Left lung (tissue), 10 donors: ENCODE results near the gene SV2C. TPM values are rescaled to one million over a fixed set of nuclear protein-coding genes. Genes with fewer than 3 reads are reported as not detected.

Experiments
- ATAC-seq: fragments of 200-7000 bp; cut with Tn5 transposase; one replicate; pipeline ENCODE4 v1.9.1; 2020; ENCODE audit warnings: moderate library complexity
- DNase-seq, 4 donors: peaks; one replicate each; pipeline ENCODE4 v3.0.0-alpha.2; 2013 to 2020
- H3K27ac ChIP-seq, 2 donors: fragments of 200-600 bp; sonication (generic) in 1 of 2; one replicate each; pipeline versions ENCODE4 v1.5.0 to v1.8.0; 2020 to 2021
- H3K27me3 ChIP-seq, 2 donors: fragments of 200-600 bp; sonication (generic) in 1 of 2; one replicate each; pipeline versions ENCODE4 v1.5.0 to v1.8.0; 2020 to 2021
- H3K36me3 ChIP-seq, 2 donors: fragments of 200-600 bp; sonication (generic) in 1 of 2; one replicate each; pipeline versions ENCODE4 v1.5.0 to v1.8.0; 2020 to 2021
- H3K4me1 ChIP-seq, 2 donors: fragments of 200-600 bp; one replicate each; pipeline ENCODE4 v1.8.0; 2021
- H3K4me3 ChIP-seq, 2 donors: fragments of 200-600 bp; sonication (generic) in 1 of 2; one replicate each; pipeline versions ENCODE4 v1.5.0 to v1.8.0; 2020 to 2021; ENCODE audit warnings: mild to moderate bottlenecking in 1 of 2
- H3K9me3 ChIP-seq, 2 donors: fragments of 200-600 bp; sonication (generic) in 1 of 2; one replicate each; pipeline versions ENCODE4 v1.5.0 to v1.8.0; 2020 to 2021
- intact Hi-C, 2 donors: fragments of 100-400 bp; cut with DNase I; formaldehyde crosslinking; loops; one replicate each; pipeline versions ENCODE4 v1.11.2 to v1.14.2; 2022
- polyA plus RNA-seq, 6 donors: library from polyadenylated mRNA; unstranded; fragments of 120-200 nt; gene quantifications; one replicate each; pipeline ENCODE4 v1.2.1, GENCODE V29; 2013; ENCODE audit not compliant: insufficient read length in 6 of 6
- total RNA-seq, 2 donors: library from RNA; stranded (reverse); fragmentation: NEBNext Ultra II Directional; extraction: Animal tissue kit (Norgen Biotek cat#: 25700); gene quantifications; one replicate each; pipeline ENCODE4 v1.2.1, GENCODE V29; 2021
- TF ChIP-seq, protein P1 (sequence below), 2 donors: fragments of 200-600 bp; sonication (generic) in 1 of 2; IDR thresholded peaks; one replicate each; pipeline versions ENCODE4 v1.5.0 to v1.8.0; 2021; ENCODE audit warnings: antibody characterized with exemption in 2 of 2
- donor health status: DM: no; HTN: yes; CAD: no.
- donor health status: DM: no; HTN: no; CAD: no.

Gene SV2C
- total and polyA plus RNA-seq, 8 donors: 0.26 to 0.52 (median 0.37) TPM

DNA sequence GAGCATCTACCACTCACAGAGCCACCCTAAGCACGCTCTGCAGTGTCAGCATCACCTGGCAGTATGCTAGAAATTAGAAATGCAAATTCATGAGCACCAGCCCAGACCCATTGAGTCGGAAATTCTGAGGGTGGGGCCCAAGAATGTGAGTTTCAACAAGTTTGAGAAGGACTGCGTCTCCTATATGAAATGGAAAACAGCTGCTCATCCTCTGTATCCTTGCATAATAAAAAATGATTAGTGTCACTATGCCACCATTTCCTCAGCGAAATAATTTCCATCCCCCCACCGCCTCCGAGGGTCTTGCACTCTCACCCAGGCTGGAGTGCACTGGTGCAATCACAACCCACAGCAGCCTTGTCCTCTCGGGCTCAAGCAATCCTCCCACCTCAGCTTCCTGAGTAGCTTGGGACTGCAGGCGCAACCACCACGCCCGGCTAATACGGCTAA lies 318.6 kb downstream of the SV2C start:
- TF ChIP-seq, protein P1, sequence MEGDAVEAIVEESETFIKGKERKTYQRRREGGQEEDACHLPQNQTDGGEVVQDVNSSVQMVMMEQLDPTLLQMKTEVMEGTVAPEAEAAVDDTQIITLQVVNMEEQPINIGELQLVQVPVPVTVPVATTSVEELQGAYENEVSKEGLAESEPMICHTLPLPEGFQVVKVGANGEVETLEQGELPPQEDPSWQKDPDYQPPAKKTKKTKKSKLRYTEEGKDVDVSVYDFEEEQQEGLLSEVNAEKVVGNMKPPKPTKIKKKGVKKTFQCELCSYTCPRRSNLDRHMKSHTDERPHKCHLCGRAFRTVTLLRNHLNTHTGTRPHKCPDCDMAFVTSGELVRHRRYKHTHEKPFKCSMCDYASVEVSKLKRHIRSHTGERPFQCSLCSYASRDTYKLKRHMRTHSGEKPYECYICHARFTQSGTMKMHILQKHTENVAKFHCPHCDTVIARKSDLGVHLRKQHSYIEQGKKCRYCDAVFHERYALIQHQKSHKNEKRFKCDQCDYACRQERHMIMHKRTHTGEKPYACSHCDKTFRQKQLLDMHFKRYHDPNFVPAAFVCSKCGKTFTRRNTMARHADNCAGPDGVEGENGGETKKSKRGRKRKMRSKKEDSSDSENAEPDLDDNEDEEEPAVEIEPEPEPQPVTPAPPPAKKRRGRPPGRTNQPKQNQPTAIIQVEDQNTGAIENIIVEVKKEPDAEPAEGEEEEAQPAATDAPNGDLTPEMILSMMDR (IDR thresholded peaks at IDR 0.05): no peak
- Histone ChIP-seq H3K27me3 (peaks cover 0 to 22% of the 10 kb centered on the region in 2 donors), H3K4me3 (peak overlapping the region; percentile 56 to 67), H3K36me3 (no peaks in the 10 kb centered on the region), H3K27ac (peak overlapping the region; percentile 83 to 89), H3K4me1 (peaks cover 4 to 45% of the 10 kb centered on the region in 2 donors), H3K9me3 (no peaks in the 10 kb centered on the region)
- intact Hi-C loops: no loop called here
- ATAC-seq: peak; percentile 1
- peak in 1 of 4 donors; percentile 39 for DNase-seq

DNA sequence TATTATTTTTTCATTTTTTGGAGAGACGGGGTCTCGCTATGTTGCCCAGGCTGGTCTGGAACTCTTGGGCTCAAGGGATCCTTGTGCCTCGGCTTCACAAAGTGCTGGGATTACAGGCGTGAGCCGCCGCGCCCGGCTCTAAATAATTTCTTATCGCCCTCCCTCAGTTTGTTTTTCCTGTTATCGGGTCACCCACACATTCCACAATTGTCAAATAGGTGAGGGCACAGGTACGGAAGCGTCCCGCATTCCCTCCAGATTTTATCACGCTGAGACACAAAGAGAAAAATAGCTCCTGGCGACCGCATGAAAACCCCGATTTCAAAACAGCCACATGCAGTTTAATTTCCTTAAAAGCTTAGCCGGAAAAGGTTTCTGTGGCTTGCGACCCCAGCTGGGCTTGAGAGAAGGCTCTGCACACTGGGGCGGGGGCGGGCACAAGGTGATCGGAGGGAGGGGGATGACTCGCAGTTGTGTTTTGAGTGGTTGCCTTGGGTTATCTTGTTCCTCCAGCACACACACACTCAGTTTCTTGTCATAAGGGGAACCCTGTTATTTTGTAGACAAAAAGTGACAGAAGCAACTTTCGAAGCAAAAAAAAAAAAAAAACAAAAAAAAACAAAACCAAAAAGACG lies 319.2 kb downstream of the SV2C start:
- intact Hi-C loops: no loop called here

DNA sequence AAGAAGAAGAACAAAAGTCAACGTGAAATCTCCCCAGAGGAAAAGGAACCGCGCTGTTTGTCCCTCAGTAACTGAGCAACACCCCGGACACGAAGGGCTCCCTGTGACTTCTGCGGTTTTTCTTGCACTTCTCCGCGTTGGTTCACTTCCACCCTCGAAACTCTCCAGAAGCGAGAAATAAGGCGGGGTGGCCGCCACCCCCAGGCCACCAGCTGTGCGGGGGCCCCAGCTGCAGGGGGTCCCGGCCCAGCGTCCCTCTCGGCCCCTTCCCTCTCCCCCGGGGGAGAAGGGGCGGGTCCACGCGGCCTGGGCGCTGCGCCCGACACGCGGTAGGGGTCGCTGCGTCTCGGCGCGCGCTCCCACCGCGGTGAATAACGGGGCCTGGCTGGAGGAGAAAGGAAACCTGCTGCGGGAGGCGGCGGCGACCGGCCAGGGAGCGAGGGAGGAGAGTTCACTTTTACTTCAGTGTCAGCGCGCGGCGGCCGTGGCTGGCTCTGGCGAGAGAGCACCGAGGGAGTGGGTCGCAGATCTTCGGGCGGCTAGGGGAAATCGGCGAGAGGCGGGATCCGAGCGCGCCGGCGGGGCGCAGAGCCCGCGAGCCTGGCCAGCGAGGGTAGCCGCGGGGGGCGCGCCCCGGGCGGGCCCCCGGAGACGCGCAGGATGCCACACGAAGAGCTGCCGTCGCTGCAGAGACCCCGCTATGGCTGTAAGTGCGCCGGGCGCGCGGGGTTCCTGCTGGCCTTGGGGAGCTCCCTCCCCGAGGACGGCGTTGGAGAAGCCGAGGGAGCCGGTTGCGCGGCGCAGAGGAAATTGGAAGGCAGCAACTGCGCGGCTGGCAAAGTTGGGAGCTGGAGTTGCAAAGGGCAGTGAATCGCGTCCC lies 319.9 kb downstream of the SV2C start, which contains the start of gene IQGAP2:
TSS of gene IQGAP2 (plus strand) at position 400 of the 880 bp plus-strand sequence. CDS start at position 661, 261 bp downstream.
- Histone ChIP-seq H3K4me3 (peak within 1 kb of the TSS; percentile 56 to 67), H3K27me3 (peaks cover 0 to 22% of the 10 kb centered on the region in 2 donors), H3K36me3 (no peaks in the 10 kb centered on the region), H3K27ac (peak within 1 kb of the TSS; percentile 83 to 89), H3K4me1 (peaks cover 4 to 58% of the 10 kb centered on the region in 2 donors), H3K9me3 (no peaks in the 10 kb centered on the region)
- TF ChIP-seq, protein P1 (IDR thresholded peaks at IDR 0.05): peak; percentile 77 to 80
- peak; percentile 85 to 95 (median 89) for DNase-seq
- peak; percentile 92 for ATAC-seq
- intact Hi-C loops: no loop called here

More for the DNA sequence above, 319.2 kb downstream of the SV2C start:
- TF ChIP-seq, protein P1 (IDR thresholded peaks at IDR 0.05): no peak
- Histone ChIP-seq H3K36me3 (no peaks in the 10 kb centered on the region), H3K4me3 (peak overlapping the region; percentile 56 to 67), H3K27me3 (peaks cover 0 to 22% of the 10 kb centered on the region in 2 donors), H3K9me3 (no peaks in the 10 kb centered on the region), H3K4me1 (peaks cover 4 to 50% of the 10 kb centered on the region in 2 donors), H3K27ac (peak overlapping the region; percentile 83 to 89)
- ATAC-seq (peak; percentile 58), DNase-seq (peak in 3 of 4 donors; percentile 53 to 65 (median 61))
